ENCODE data around the gene ZNF37A. TPM values are rescaled to one million over a fixed set of nuclear protein-coding genes. Genes with fewer than 3 reads are reported as not detected.
"Not testable (repeated sequence)": the region's sequence is repeated elsewhere in the genome, so short reads cannot be mapped to it uniquely, and the experiment has no call there.

Gene ZNF37A
- 10 to 100 TPM; 23.8 to 27.8 TPM for total RNA-seq

GRCh38 chr10:38094158-38094926 is at the start of gene ZNF37A:
Gene ZNF37A (plus strand): TSS chr10:38094337. CDS start chr10:38096618, 2,281 bp downstream.
- Mint-ChIP-seq H3K4me3 (peak within 1 kb of the TSS; percentile 97), H3K27me3 (no peaks in the 10 kb centered on the region), H3K36me3 (peaks cover 27% of the 10 kb centered on the region), H3K9me3 (no peaks in the 10 kb centered on the region), H3K4me1 (ENCODE audit: low read depth in 2 of 2) (peaks cover 13 to 26% of the 10 kb centered on the region in 2 donors), H3K27ac (peak within 1 kb of the TSS; percentile 85 to 91)
- DNase-seq (ENCODE audit: low spot score), result peak; percentile 89
- peak; percentile 98 for ATAC-seq

GRCh38 chr10:38045129-38045528 is 49.0 kb upstream of the ZNF37A start:
- Mint-ChIP-seq H3K4me1 (ENCODE audit: low read depth in 2 of 2) (peaks cover 22 to 25% of the 10 kb centered on the region in 2 donors), H3K4me3 (no peak overlapping the region), H3K36me3 (peaks cover 48% of the 10 kb centered on the region), H3K9me3 (no peaks in the 10 kb centered on the region), H3K27me3 (no peaks in the 10 kb centered on the region), H3K27ac (no peak overlapping the region)
- DNase-seq (ENCODE audit: low spot score) (no peak), ATAC-seq (no peak)

GRCh38 chr10:38047666-38048065 is 46.5 kb upstream of the ZNF37A start:
- Mint-ChIP-seq H3K27ac (no peak overlapping the region), H3K9me3 (no peaks in the 10 kb centered on the region), H3K36me3 (peaks cover 49% of the 10 kb centered on the region), H3K4me3 (no peak overlapping the region), H3K27me3 (no peaks in the 10 kb centered on the region), H3K4me1 (ENCODE audit: low read depth in 2 of 2) (peaks cover 17 to 21% of the 10 kb centered on the region in 2 donors)
- no peak for DNase-seq (ENCODE audit: low spot score)
- ATAC-seq, result no peak

GRCh38 chr10:38050212-38050611 is 43.9 kb upstream of the ZNF37A start:
- H3K4me3 Mint-ChIP-seq, result no peak overlapping the region
- peaks cover 62% of the 10 kb centered on the region for H3K36me3 Mint-ChIP-seq
- DNase-seq (ENCODE audit: low spot score), result no peak
- H3K4me1 Mint-ChIP-seq (ENCODE audit: low read depth in 2 of 2), result peaks cover 11 to 16% of the 10 kb centered on the region in 2 donors
- ATAC-seq, result no peak
- no peak overlapping the region for H3K27ac Mint-ChIP-seq
- peaks cover 14% of the 10 kb centered on the region for H3K9me3 Mint-ChIP-seq
- H3K27me3 Mint-ChIP-seq, result no peaks in the 10 kb centered on the region

- peaks cover 35% of the 10 kb centered on the region for H3K9me3 Mint-ChIP-seq
- no peak overlapping the region for H3K27ac Mint-ChIP-seq
- ATAC-seq (no peak), DNase-seq (ENCODE audit: low spot score) (no peak)
- H3K36me3 Mint-ChIP-seq, result peaks cover 78% of the 10 kb centered on the region
- H3K4me1 Mint-ChIP-seq (ENCODE audit: low read depth in 2 of 2), result peaks cover 0 to 4% of the 10 kb centered on the region in 2 donors
- no peak overlapping the region for H3K4me3 Mint-ChIP-seq
- no peaks in the 10 kb centered on the region for H3K27me3 Mint-ChIP-seq
Measured at GRCh38 chr10:38054361-38054797, 39.8 kb upstream of the ZNF37A start.

GRCh38 chr10:38055274-38055894 is 38.8 kb upstream of the ZNF37A start:
- not testable (repeated sequence) for H3K27me3 Mint-ChIP-seq; H3K4me1 Mint-ChIP-seq (ENCODE audit: low read depth in 2 of 2); ATAC-seq; H3K4me3 Mint-ChIP-seq; DNase-seq (ENCODE audit: low spot score); H3K27ac Mint-ChIP-seq
- Mint-ChIP-seq H3K9me3 (peaks cover 40% of the 10 kb centered on the region), H3K36me3 (peaks cover 78% of the 10 kb centered on the region)

- H3K36me3 Mint-ChIP-seq; H3K27me3 Mint-ChIP-seq; H3K27ac Mint-ChIP-seq; H3K4me3 Mint-ChIP-seq; H3K9me3 Mint-ChIP-seq; ATAC-seq; DNase-seq (ENCODE audit: low spot score): not testable (repeated sequence)
- peaks cover 7 to 13% of the 10 kb centered on the region in 2 donors for H3K4me1 Mint-ChIP-seq (ENCODE audit: low read depth in 2 of 2)
Measured at GRCh38 chr10:38069663-38070062, 24.5 kb upstream of the ZNF37A start.

- no peak overlapping the region for H3K4me3 Mint-ChIP-seq
- H3K4me1 Mint-ChIP-seq (ENCODE audit: low read depth in 2 of 2), result peaks cover 7 to 13% of the 10 kb centered on the region in 2 donors
- no peak overlapping the region for H3K27ac Mint-ChIP-seq
- DNase-seq (ENCODE audit: low spot score), result no peak
- H3K27me3 Mint-ChIP-seq, result peaks cover 2 to 7% of the 10 kb centered on the region in 2 donors
- H3K9me3 Mint-ChIP-seq, result peaks cover 4% of the 10 kb centered on the region
- no peaks in the 10 kb centered on the region for H3K36me3 Mint-ChIP-seq
- ATAC-seq, result no peak
Measured at GRCh38 chr10:38070501-38070900, 23.6 kb upstream of the ZNF37A start.

- H3K27me3 Mint-ChIP-seq, result peaks cover 2 to 7% of the 10 kb centered on the region in 2 donors
- no peak overlapping the region for H3K27ac Mint-ChIP-seq
- ATAC-seq, result no peak
- peaks cover 7% of the 10 kb centered on the region in 2 donors for H3K4me1 Mint-ChIP-seq (ENCODE audit: low read depth in 2 of 2)
- no peak for DNase-seq (ENCODE audit: low spot score)
- H3K36me3 Mint-ChIP-seq, result no peaks in the 10 kb centered on the region
- peaks cover 4% of the 10 kb centered on the region for H3K9me3 Mint-ChIP-seq
- no peak overlapping the region for H3K4me3 Mint-ChIP-seq
Measured at GRCh38 chr10:38072552-38072951, 21.6 kb upstream of the ZNF37A start.

GRCh38 chr10:38076687-38077086 is 17.4 kb upstream of the ZNF37A start:
- Mint-ChIP-seq H3K27ac (no peak overlapping the region), H3K4me3 (no peak overlapping the region), H3K27me3 (peaks cover 0 to 2% of the 10 kb centered on the region in 2 donors), H3K36me3 (no peaks in the 10 kb centered on the region), H3K4me1 (ENCODE audit: low read depth in 2 of 2) (no peaks in the 10 kb centered on the region), H3K9me3 (no peaks in the 10 kb centered on the region)
- no peak for ATAC-seq
- DNase-seq (ENCODE audit: low spot score), result no peak

GRCh38 chr10:38093318-38093717 is 819 bp upstream of the ZNF37A start:
- H3K4me3 Mint-ChIP-seq, result peak overlapping the region; percentile 97
- not testable (repeated sequence) for DNase-seq (ENCODE audit: low spot score); H3K27me3 Mint-ChIP-seq; ATAC-seq; H3K9me3 Mint-ChIP-seq
- H3K36me3 Mint-ChIP-seq, result peaks cover 19% of the 10 kb centered on the region
- peak overlapping the region; percentile 85 to 91 for H3K27ac Mint-ChIP-seq
- H3K4me1 Mint-ChIP-seq (ENCODE audit: low read depth in 2 of 2), result peaks cover 13 to 23% of the 10 kb centered on the region in 2 donors

- H3K36me3 Mint-ChIP-seq, result peaks cover 22% of the 10 kb centered on the region
- H3K4me3 Mint-ChIP-seq, result peak overlapping the region; percentile 97
- peak overlapping the region; percentile 85 to 91 for H3K27ac Mint-ChIP-seq
- ATAC-seq (peak; percentile 1 to 3), DNase-seq (ENCODE audit: low spot score) (no peak)
- no peaks in the 10 kb centered on the region for H3K9me3 Mint-ChIP-seq
- H3K27me3 Mint-ChIP-seq, result no peaks in the 10 kb centered on the region
- H3K4me1 Mint-ChIP-seq (ENCODE audit: low read depth in 2 of 2), result peaks cover 13 to 23% of the 10 kb centered on the region in 2 donors
Measured at GRCh38 chr10:38093816-38094157, 350 bp upstream of the ZNF37A start.

GRCh38 chr10:38094927-38095574 is 914 bp downstream of the ZNF37A start:
- ATAC-seq (no peak), DNase-seq (ENCODE audit: low spot score) (no peak)
- Mint-ChIP-seq H3K27ac (peak overlapping the region; percentile 85 to 91), H3K36me3 (peaks cover 34% of the 10 kb centered on the region), H3K9me3 (no peaks in the 10 kb centered on the region), H3K4me1 (ENCODE audit: low read depth in 2 of 2) (peaks cover 13 to 31% of the 10 kb centered on the region in 2 donors), H3K27me3 (no peaks in the 10 kb centered on the region), H3K4me3 (peak overlapping the region; percentile 97)

- H3K27me3 Mint-ChIP-seq, result no peaks in the 10 kb centered on the region
- no peak for ATAC-seq
- peaks cover 3 to 12% of the 10 kb centered on the region in 2 donors for H3K4me1 Mint-ChIP-seq (ENCODE audit: low read depth in 2 of 2)
- no peak overlapping the region for H3K4me3 Mint-ChIP-seq
- H3K27ac Mint-ChIP-seq, result no peak overlapping the region
- no peak for DNase-seq (ENCODE audit: low spot score)
- H3K9me3 Mint-ChIP-seq, result peaks cover 25% of the 10 kb centered on the region
- peaks cover 91% of the 10 kb centered on the region for H3K36me3 Mint-ChIP-seq
Measured at GRCh38 chr10:38102880-38103279, 8.7 kb downstream of the ZNF37A start.
